ENCODE results near the gene HNF4A. TPM values are rescaled to one million over a fixed set of nuclear protein-coding genes. Genes with fewer than 3 reads are reported as not detected.
A peak's percentile ranks its signal among the peaks of the same experiment; 100 is the strongest.

The HNF4A gene
- total and polyA plus RNA-seq, 2 of the 13 experiments (the other 11 are each of a cell fraction or from before 2014, with no cell fraction given), result 80.9 to 169 TPM

DNA sequence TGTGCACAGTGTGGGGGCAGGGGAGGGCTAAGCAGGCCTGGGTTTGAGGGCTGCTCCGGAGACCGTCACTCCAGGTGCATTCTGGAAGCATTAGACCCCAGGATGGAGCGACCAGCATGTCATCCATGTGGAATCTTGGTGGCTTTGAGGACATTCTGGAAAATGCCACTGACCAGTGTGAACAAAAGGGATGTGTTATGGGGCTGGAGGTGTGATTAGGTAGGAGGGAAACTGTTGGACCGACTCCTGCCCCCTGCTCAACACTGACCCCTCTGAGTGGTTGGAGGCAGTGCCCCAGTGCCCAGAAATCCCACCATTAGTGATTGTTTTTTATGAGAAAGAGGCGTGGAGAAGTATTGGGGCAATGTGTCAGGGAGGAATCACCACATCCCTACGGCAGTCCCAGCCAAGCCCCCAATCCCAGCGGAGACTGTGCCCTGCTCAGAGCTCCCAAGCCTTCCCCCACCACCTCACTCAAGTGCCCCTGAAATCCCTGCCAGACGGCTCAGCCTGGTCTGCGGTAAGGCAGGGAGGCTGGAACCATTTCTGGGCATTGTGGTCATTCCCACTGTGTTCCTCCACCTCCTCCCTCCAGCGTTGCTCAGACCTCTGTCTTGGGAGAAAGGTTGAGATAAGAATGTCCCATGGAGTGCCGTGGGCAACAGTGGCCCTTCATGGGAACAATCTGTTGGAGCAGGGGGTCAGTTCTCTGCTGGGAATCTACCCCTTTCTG, 76.2 kb downstream of the HNF4A start (continued):
- TF ChIP-seq MEIS2 (CRISPR knock-in tag; IDR thresholded peaks at IDR 0.05) (peak; percentile 17; the same call in 1 of the 2 replicates), PLSCR1 (CRISPR knock-in tag; IDR thresholded peaks at IDR 0.05; ENCODE audit: borderline replicate concordance) (0 out of 2 replicates have a peak, but pooled peaks have one; percentile 49), SOX5 (CRISPR knock-in tag; IDR thresholded peaks at IDR 0.05; ENCODE audit: borderline replicate concordance) (peak; percentile 37), ELF1 (CRISPR knock-in tag; IDR thresholded peaks at IDR 0.05) (peak; percentile 22; the same call in 1 of the 2 replicates), TEAD2 (CRISPR knock-in tag; IDR thresholded peaks at IDR 0.05) (0 out of 2 replicates have a peak, but pooled peaks have one; percentile 18), ZNF75D (CRISPR knock-in tag; IDR thresholded peaks at IDR 0.05; ENCODE audit: borderline replicate concordance) (no peak), ZNF816 (CRISPR knock-in tag; IDR thresholded peaks at IDR 0.05; ENCODE audit: borderline replicate concordance) (peak; percentile 17; the same call in 1 of the 2 replicates), CREB1 (IDR thresholded peaks at IDR 0.05) (no peak), CREB1 (CRISPR knock-in tag; IDR thresholded peaks at IDR 0.05) (0 out of 2 replicates have a peak, but pooled peaks have one; percentile 16), PHF5A (CRISPR knock-in tag; IDR thresholded peaks at IDR 0.05; ENCODE audit: low read depth, unreplicated experiment) (peak; percentile 33), ZSCAN29 (CRISPR knock-in tag; conservative IDR thresholded peaks at IDR 0.05) (no peak), ZNF382 (CRISPR knock-in tag; IDR thresholded peaks at IDR 0.05; ENCODE audit: borderline replicate concordance) (no peak), IRF2 (CRISPR knock-in tag; IDR thresholded peaks at IDR 0.05) (peak; percentile 32), ADNP (CRISPR knock-in tag; IDR thresholded peaks at IDR 0.05) (no peak), PAX8 (CRISPR knock-in tag; IDR thresholded peaks at IDR 0.05; ENCODE audit: borderline replicate concordance) (no peak)
- TF ChIP-seq, protein P1, sequence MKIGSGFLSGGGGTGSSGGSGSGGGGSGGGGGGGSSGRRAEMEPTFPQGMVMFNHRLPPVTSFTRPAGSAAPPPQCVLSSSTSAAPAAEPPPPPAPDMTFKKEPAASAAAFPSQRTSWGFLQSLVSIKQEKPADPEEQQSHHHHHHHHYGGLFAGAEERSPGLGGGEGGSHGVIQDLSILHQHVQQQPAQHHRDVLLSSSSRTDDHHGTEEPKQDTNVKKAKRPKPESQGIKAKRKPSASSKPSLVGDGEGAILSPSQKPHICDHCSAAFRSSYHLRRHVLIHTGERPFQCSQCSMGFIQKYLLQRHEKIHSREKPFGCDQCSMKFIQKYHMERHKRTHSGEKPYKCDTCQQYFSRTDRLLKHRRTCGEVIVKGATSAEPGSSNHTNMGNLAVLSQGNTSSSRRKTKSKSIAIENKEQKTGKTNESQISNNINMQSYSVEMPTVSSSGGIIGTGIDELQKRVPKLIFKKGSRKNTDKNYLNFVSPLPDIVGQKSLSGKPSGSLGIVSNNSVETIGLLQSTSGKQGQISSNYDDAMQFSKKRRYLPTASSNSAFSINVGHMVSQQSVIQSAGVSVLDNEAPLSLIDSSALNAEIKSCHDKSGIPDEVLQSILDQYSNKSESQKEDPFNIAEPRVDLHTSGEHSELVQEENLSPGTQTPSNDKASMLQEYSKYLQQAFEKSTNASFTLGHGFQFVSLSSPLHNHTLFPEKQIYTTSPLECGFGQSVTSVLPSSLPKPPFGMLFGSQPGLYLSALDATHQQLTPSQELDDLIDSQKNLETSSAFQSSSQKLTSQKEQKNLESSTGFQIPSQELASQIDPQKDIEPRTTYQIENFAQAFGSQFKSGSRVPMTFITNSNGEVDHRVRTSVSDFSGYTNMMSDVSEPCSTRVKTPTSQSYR (CRISPR knock-in tag; IDR thresholded peaks at IDR 0.05; ENCODE audit: borderline replicate concordance), result no peak
- TF ChIP-seq, protein P2, sequence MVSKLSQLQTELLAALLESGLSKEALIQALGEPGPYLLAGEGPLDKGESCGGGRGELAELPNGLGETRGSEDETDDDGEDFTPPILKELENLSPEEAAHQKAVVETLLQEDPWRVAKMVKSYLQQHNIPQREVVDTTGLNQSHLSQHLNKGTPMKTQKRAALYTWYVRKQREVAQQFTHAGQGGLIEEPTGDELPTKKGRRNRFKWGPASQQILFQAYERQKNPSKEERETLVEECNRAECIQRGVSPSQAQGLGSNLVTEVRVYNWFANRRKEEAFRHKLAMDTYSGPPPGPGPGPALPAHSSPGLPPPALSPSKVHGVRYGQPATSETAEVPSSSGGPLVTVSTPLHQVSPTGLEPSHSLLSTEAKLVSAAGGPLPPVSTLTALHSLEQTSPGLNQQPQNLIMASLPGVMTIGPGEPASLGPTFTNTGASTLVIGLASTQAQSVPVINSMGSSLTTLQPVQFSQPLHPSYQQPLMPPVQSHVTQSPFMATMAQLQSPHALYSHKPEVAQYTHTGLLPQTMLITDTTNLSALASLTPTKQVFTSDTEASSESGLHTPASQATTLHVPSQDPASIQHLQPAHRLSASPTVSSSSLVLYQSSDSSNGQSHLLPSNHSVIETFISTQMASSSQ (IDR thresholded peaks at IDR 0.05; ENCODE audit: low read depth), result no peak
- TF ChIP-seq, protein P2 (CRISPR knock-in tag; IDR thresholded peaks at IDR 0.05; ENCODE audit: borderline replicate concordance), result no peak
- TF ChIP-seq, protein P3, sequence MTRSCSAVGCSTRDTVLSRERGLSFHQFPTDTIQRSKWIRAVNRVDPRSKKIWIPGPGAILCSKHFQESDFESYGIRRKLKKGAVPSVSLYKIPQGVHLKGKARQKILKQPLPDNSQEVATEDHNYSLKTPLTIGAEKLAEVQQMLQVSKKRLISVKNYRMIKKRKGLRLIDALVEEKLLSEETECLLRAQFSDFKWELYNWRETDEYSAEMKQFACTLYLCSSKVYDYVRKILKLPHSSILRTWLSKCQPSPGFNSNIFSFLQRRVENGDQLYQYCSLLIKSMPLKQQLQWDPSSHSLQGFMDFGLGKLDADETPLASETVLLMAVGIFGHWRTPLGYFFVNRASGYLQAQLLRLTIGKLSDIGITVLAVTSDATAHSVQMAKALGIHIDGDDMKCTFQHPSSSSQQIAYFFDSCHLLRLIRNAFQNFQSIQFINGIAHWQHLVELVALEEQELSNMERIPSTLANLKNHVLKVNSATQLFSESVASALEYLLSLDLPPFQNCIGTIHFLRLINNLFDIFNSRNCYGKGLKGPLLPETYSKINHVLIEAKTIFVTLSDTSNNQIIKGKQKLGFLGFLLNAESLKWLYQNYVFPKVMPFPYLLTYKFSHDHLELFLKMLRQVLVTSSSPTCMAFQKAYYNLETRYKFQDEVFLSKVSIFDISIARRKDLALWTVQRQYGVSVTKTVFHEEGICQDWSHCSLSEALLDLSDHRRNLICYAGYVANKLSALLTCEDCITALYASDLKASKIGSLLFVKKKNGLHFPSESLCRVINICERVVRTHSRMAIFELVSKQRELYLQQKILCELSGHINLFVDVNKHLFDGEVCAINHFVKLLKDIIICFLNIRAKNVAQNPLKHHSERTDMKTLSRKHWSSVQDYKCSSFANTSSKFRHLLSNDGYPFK (CRISPR knock-in tag; IDR thresholded peaks at IDR 0.05; ENCODE audit: borderline replicate concordance), result no peak; the same call in 1 of the 2 replicates
